Neural cell (in vitro differentiated cells): ENCODE measurements around the gene HDLBP.

Source experiments
- EP300 ChIP-seq: fragments of 450-650 bp; conservative IDR thresholded peaks from 2 replicates; pipeline ENCODE4 v1.6.1; 2014; ENCODE audit warnings: antibody characterized with exemption, mild to moderate bottlenecking, moderate library complexity; ENCODE audit not compliant: poor library complexity, severe bottlenecking
- EZH2 ChIP-seq: fragments of 200-600, 300-800 bp; shearing (Covaris generic), sonication (generic); IDR thresholded peaks from 2 replicates; pipeline ENCODE4 v1.6.1; 2014; ENCODE audit warnings: antibody characterized with exemption, low read length, borderline replicate concordance, mild to moderate bottlenecking; ENCODE audit not compliant: insufficient read depth, poor library complexity, severe bottlenecking
- RAD21 ChIP-seq: fragments of 450-650 bp; conservative IDR thresholded peaks from 2 replicates; pipeline ENCODE4 v1.6.1; 2014; ENCODE audit warnings: antibody characterized with exemption, mild to moderate bottlenecking, moderate library complexity
- TF ChIP-seq, protein P1 (sequence below): fragments of 450-650 bp; IDR thresholded peaks from 2 replicates; pipeline ENCODE4 v1.5.1; 2014; ENCODE audit warnings: antibody characterized with exemption, mild to moderate bottlenecking, moderate library complexity; ENCODE audit not compliant: poor library complexity, severe bottlenecking

DNA sequence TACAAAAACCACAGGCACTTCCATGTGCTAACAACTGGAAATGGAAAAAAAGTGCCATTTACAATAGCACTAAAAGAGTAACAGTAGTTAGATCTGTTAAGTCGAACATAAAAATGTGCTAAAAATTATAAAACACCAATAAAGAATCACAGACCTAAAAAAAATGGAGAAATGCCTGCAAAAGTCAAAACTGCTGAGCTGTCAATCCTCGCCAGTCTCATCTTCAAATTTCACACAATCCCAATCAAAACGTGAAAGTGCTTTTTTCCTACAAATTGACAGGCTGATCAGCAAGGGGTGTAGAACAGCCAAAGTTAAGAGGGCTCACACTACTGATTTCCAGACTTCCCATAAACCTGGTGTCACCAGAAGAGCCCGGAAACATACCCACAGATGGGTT is 73.8 kb downstream of the HDLBP start:
- TF ChIP-seq, protein P1, sequence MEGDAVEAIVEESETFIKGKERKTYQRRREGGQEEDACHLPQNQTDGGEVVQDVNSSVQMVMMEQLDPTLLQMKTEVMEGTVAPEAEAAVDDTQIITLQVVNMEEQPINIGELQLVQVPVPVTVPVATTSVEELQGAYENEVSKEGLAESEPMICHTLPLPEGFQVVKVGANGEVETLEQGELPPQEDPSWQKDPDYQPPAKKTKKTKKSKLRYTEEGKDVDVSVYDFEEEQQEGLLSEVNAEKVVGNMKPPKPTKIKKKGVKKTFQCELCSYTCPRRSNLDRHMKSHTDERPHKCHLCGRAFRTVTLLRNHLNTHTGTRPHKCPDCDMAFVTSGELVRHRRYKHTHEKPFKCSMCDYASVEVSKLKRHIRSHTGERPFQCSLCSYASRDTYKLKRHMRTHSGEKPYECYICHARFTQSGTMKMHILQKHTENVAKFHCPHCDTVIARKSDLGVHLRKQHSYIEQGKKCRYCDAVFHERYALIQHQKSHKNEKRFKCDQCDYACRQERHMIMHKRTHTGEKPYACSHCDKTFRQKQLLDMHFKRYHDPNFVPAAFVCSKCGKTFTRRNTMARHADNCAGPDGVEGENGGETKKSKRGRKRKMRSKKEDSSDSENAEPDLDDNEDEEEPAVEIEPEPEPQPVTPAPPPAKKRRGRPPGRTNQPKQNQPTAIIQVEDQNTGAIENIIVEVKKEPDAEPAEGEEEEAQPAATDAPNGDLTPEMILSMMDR = no peak
- no peak for TF ChIP-seq EZH2
- no peak for TF ChIP-seq EP300
- no peak for TF ChIP-seq RAD21
